PC-9 (cell line): ENCODE data around the gene ZBTB21. TPM values are rescaled to one million over a fixed set of nuclear protein-coding genes. Genes with fewer than 3 reads are reported as not detected.

Experiments used
- BruUV-seq: library from RNA; stranded (reverse); fragments of 400-500 nt; replicated peaks from 2 replicates; lab custom pipeline; 2021; lab: Mats Ljungman, UMichigan
- CTCF ChIA-PET: fragments of 300-600 bp; sonication (Branson Sonifier 250); formaldehyde crosslinking; loops from one replicate; lab custom pipeline; 2022; ENCODE audit warnings: antibody characterized with exemption; lab: Charles Lee
- POLR2A ChIA-PET: fragments of 300-600 bp; sonication (Branson Sonifier 250); formaldehyde crosslinking; loops from one replicate; lab custom pipeline; 2022; ENCODE audit warnings: antibody characterized with exemption; ENCODE audit not compliant: unreplicated experiment; lab: Charles Lee
- DNase-seq, 2 experiments: peaks; one replicate each; pipeline versions ENCODE4 v3.0.0 to v3.0.0-alpha.2; 2015 to 2022; ENCODE audit warnings: mixed read lengths in 1 of 2
- H2AFZ ChIP-seq: fragments of 200-600 bp; sonication (generic); 2 replicates; pipeline ENCODE4 v1.8.1; 2017; ENCODE audit warnings: antibody characterized with exemption
- H3F3A ChIP-seq: fragments of 200-600 bp; sonication (generic); 2 replicates; pipeline ENCODE4 v1.8.1; 2017; ENCODE audit warnings: antibody characterized with exemption, mild to moderate bottlenecking, low read depth; ENCODE audit not compliant: insufficient read depth
- H3K27ac ChIP-seq: fragments of 200-600 bp; sonication (generic); 2 replicates; pipeline ENCODE4 v1.6.1; 2016; ENCODE audit warnings: mixed run types
- H3K27me3 ChIP-seq: fragments of 200-600 bp; sonication (generic); 2 replicates; pipeline ENCODE4 v1.6.1; 2016; ENCODE audit warnings: low read depth, mixed run types; ENCODE audit not compliant: insufficient read depth
- H3K36me3 ChIP-seq: fragments of 200-600 bp; sonication (generic); 2 replicates; pipeline ENCODE4 v1.6.1; 2016; ENCODE audit warnings: low read depth, mixed run types
- H3K4me1 ChIP-seq: fragments of 200-600 bp; sonication (generic); replicated peaks from 2 replicates; pipeline ENCODE4 v1.6.1; 2016; ENCODE audit warnings: mixed run types; ENCODE audit not compliant: insufficient read depth
- H3K4me2 ChIP-seq: fragments of 200-600 bp; sonication (generic); 2 replicates; pipeline ENCODE4 v1.6.1; 2017; ENCODE audit warnings: mixed run types
- H3K4me3 ChIP-seq: fragments of 200-600 bp; sonication (generic); 2 replicates; pipeline ENCODE4 v1.6.1; 2016; ENCODE audit warnings: mixed run types
- H3K79me2 ChIP-seq: fragments of 200-600 bp; sonication (generic); 2 replicates; pipeline ENCODE4 v1.6.1; 2017; ENCODE audit warnings: low read depth, mixed run types
- H3K9me2 ChIP-seq: fragments of 200-600 bp; sonication (generic); 2 replicates; pipeline ENCODE4 v1.8.1; 2017; ENCODE audit warnings: mild to moderate bottlenecking; ENCODE audit not compliant: insufficient read depth
- H3K9me3 ChIP-seq: fragments of 200-600 bp; sonication (generic); 2 replicates; pipeline ENCODE4 v1.8.1; 2016; ENCODE audit warnings: low read depth; ENCODE audit not compliant: insufficient read depth
- H4K20me1 ChIP-seq: fragments of 200-600 bp; sonication (generic); 2 replicates; pipeline ENCODE4 v1.8.1; 2017; ENCODE audit not compliant: insufficient read depth
- EZH2 ChIP-seq: fragments of 200-600 bp; sonication (generic); IDR thresholded peaks from 2 replicates; pipeline ENCODE4 v1.8.0; 2017; ENCODE audit warnings: antibody characterized with exemption, low read depth
- intact Hi-C: fragments of 100-400 bp; cut with micrococcal nuclease; formaldehyde crosslinking; loops from one replicate; pipeline ENCODE4 v1.10.0; 2022; ENCODE audit not compliant: unreplicated experiment
- total RNA-seq: library from RNA; stranded (reverse); gene quantifications from 2 replicates; pipeline ENCODE4 v1.2.3, GENCODE V29; 2021
- TF ChIP-seq, protein P1 (sequence below): fragments of 200-600 bp; sonication (generic); conservative IDR thresholded peaks from 2 replicates; pipeline ENCODE4 v1.6.1; 2017; ENCODE audit warnings: mixed run types, antibody characterized with exemption, mild to moderate bottlenecking, moderate library complexity

Gene ZBTB21
- total RNA-seq, 1 experiment from 2014 or later, result 13.5 TPM

DNA sequence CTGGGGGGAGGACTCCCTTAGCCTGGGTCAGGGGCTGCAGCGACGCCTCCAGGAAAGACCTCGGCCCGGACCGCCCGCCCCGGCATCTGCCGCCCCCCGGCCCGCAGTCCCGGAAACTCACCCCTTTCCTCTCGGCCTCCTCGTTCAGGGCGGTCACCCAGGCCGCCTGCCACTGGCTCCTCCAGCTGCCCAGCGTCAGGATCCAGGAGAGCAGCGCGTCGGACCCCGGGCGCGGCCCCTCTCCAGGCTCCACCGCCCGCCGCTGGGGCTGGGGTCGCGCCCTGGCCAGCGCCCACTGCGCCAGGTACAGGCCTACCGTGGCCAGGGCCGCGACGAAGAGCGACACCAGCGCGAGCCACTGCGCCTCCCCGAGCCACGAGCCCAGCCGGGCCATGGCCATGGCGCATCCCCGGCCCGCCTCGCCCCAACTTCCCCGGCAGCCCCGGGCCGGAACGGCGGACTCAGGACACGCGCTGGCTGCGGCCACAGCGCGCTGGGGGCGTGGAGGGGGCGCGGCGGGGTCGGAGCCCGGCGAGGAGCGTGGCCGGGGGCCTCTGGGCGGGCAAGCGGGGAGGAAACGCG is 56.8 kb downstream of the ZBTB21 start:
- ChIA-PET POLR2A (no interaction called here), CTCF (no interaction called here)
- Histone ChIP-seq H3K27me3 (no peaks in the 10 kb centered on the region), H3K4me2 (peak overlapping the region; percentile 84), H3K4me3 (peak overlapping the region; percentile 84), H3F3A (peaks cover 30% of the 10 kb centered on the region), H4K20me1 (no peaks in the 10 kb centered on the region), H3K36me3 (no peaks in the 10 kb centered on the region), H3K27ac (no peak overlapping the region), H3K9me3 (no peaks in the 10 kb centered on the region), H2AFZ (peak overlapping the region; percentile 78), H3K79me2 (peaks cover 47% of the 10 kb centered on the region), H3K4me1 (peaks cover 54% of the 10 kb centered on the region), H3K9me2 (no peaks in the 10 kb centered on the region)
- TF ChIP-seq, protein P1, sequence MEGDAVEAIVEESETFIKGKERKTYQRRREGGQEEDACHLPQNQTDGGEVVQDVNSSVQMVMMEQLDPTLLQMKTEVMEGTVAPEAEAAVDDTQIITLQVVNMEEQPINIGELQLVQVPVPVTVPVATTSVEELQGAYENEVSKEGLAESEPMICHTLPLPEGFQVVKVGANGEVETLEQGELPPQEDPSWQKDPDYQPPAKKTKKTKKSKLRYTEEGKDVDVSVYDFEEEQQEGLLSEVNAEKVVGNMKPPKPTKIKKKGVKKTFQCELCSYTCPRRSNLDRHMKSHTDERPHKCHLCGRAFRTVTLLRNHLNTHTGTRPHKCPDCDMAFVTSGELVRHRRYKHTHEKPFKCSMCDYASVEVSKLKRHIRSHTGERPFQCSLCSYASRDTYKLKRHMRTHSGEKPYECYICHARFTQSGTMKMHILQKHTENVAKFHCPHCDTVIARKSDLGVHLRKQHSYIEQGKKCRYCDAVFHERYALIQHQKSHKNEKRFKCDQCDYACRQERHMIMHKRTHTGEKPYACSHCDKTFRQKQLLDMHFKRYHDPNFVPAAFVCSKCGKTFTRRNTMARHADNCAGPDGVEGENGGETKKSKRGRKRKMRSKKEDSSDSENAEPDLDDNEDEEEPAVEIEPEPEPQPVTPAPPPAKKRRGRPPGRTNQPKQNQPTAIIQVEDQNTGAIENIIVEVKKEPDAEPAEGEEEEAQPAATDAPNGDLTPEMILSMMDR, result no peak
- TF ChIP-seq EZH2, result no peak
- no TSS peak for BruUV-seq
- no peak for DNase-seq
- intact Hi-C loops, result no loop called here

DNA sequence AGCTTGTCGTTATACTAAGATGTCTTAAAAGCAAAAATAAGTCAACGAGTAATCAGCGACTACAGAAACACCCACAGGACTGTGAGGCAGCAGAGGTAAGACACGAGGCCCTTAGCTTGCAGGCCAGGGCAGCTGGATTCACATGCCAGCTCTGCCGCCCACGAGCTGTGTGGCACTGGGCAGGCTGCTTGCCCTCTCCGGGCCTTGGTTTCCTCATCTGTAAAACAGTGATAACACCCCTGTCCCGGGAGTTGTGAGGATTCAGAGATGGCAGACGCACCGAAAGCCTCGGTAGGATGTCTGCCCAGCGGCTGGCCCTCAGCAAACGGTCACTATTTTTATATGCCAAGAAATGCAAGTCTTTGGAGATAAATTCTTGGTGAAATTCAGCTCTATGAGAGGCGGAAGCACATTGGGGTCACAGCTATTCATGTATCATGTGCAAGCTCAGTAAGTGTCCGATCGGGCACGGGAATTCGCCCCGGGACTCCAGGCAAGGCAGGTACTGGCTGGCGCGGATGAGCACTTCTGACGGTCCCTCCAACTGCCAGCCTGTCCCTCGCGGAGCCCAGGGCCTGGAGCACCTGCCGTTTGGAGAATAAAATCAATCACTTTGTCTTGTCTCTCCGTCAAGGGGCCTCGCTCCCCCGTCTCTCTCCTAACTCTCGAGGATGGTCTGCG is 57.5 kb downstream of the ZBTB21 start:
- Histone ChIP-seq H3K4me3 (peak overlapping the region; percentile 84), H3K27me3 (no peaks in the 10 kb centered on the region), H3K79me2 (peaks cover 54% of the 10 kb centered on the region), H3K4me2 (peak overlapping the region; percentile 84), H2AFZ (peak overlapping the region; percentile 78), H4K20me1 (no peaks in the 10 kb centered on the region), H3K9me2 (no peaks in the 10 kb centered on the region), H3K9me3 (no peaks in the 10 kb centered on the region), H3K36me3 (no peaks in the 10 kb centered on the region), H3K4me1 (peaks cover 47% of the 10 kb centered on the region), H3F3A (peaks cover 26% of the 10 kb centered on the region), H3K27ac (no peak overlapping the region)
- CTCF ChIA-PET, result interaction anchor here (0.9 kb wide), 1 partner anchor 165 kb away, joined by 3 read pairs; no protein-coding TSS in a partner anchor
- POLR2A ChIA-PET, result interaction anchor here (0.6 kb wide), 1 partner anchor 485 kb away, joined by 5 read pairs; no protein-coding TSS in a partner anchor
- intact Hi-C loops, result no loop called here
- DNase-seq, result no peak
- TSS peak; percentile 26 for BruUV-seq
- TF ChIP-seq, protein P1, result no peak
- TF ChIP-seq EZH2, result no peak

DNA sequence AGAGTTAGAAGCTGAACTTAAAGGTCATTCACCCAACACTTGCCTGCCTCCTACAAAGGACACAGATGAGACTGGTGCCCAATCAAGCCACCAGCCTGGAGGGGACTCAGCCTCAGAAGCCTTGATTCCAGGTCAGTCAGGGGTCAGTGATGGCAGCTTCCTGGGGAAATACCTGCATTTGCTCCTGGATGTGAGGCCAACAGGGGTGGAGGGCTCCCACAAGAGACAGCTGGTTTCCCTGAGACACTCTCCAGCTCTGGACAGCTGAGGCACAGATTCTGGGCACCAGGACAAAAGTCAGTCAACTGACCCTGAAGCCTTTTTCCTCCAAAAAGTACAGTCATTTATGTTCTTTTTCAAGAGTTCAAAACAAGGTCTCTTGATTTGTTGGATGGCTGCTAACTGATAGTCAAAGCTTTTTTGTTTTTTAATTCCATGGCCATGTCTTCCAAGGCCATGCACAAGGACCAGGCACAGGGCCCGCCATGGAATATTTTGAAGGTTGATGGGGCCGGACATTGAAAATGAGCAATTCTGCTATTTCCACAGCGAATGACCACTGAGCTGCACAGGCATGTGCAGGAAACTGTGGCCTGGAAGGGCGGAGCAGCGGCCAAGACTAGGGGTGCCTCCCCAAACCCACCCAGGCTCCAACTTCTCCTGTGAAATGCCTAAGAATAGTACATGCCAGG is 58.1 kb downstream of the ZBTB21 start:
- POLR2A ChIA-PET, result interaction anchor here (0.6 kb wide), 1 partner anchor 485 kb away, joined by 5 read pairs; no protein-coding TSS in a partner anchor
- no peak for TF ChIP-seq EZH2
- TF ChIP-seq, protein P1, result no peak
- no TSS peak for BruUV-seq
- Histone ChIP-seq H3K4me2 (peak overlapping the region; percentile 84), H2AFZ (no peak overlapping the region), H3K79me2 (peaks cover 59% of the 10 kb centered on the region), H3K4me1 (peaks cover 40% of the 10 kb centered on the region), H3K4me3 (peak overlapping the region; percentile 84), H3K27me3 (no peaks in the 10 kb centered on the region), H4K20me1 (no peaks in the 10 kb centered on the region), H3K36me3 (no peaks in the 10 kb centered on the region), H3K9me2 (no peaks in the 10 kb centered on the region), H3K9me3 (no peaks in the 10 kb centered on the region), H3K27ac (no peak overlapping the region), H3F3A (peaks cover 19% of the 10 kb centered on the region; the same call in 1 of the 2 replicates)
- intact Hi-C loops, result no loop called here
- no peak for DNase-seq
- CTCF ChIA-PET, result interaction anchor here (0.9 kb wide), 1 partner anchor 165 kb away, joined by 3 read pairs; no protein-coding TSS in a partner anchor
